Heart left ventricle (tissue), 16 donors: Measurements from ENCODE around the gene RHOC. TPM values are rescaled to one million over a fixed set of nuclear protein-coding genes. Genes with fewer than 3 reads are reported as not detected.

ENCODE experiments used
- ATAC-seq, 4 donors: fragments of 200-7000 bp; cut with Tn5 transposase; one replicate each; pipeline ENCODE4 v1.9.1; 2020 to 2022; ENCODE audit warnings: moderate library complexity in 4 of 4, mild to moderate bottlenecking in 3 of 4, moderate number of reproducible peaks in 1 of 4
- DNase-seq, 5 donors: peaks; one replicate each; pipeline ENCODE4 v3.0.0-alpha.2; 2020
- H3K27ac ChIP-seq, 12 donors: fragments of 200-600 bp; sonication (generic) in 4 of 12; one replicate each; pipeline versions ENCODE4 v1.5.0 to v1.8.0; 2016 to 2022; ENCODE audit warnings: mild to moderate bottlenecking in 2 of 12
- H3K27me3 ChIP-seq, 9 donors: fragments of 200-600 bp; sonication (generic) in 2 of 9; one replicate each; pipeline versions ENCODE4 v1.5.1 to v1.8.0; 2016 to 2022; ENCODE audit warnings: mild to moderate bottlenecking in 3 of 9
- H3K36me3 ChIP-seq, 9 donors: fragments of 200-600 bp; sonication (generic) in 2 of 9; one replicate each; pipeline versions ENCODE4 v1.5.0 to v1.8.0; 2018 to 2022; ENCODE audit warnings: mild to moderate bottlenecking in 2 of 9
- H3K4me1 ChIP-seq, 12 donors: fragments of 200-600 bp; sonication (generic) in 4 of 12; one replicate each; pipeline versions ENCODE4 v1.5.0 to v1.8.0; 2016 to 2022; ENCODE audit warnings: mild to moderate bottlenecking in 3 of 12
- H3K4me3 ChIP-seq, 12 donors: fragments of 200-600 bp; sonication (generic) in 4 of 12; one replicate each; pipeline versions ENCODE4 v1.5.0 to v1.8.0; 2017 to 2022; ENCODE audit warnings: mild to moderate bottlenecking in 9 of 12, moderate library complexity in 4 of 12
- H3K9me3 ChIP-seq, 12 donors: fragments of 200-600 bp; sonication (generic) in 4 of 12; one replicate each; pipeline versions ENCODE4 v1.5.0 to v1.8.0; 2016 to 2022; ENCODE audit warnings: mild to moderate bottlenecking in 1 of 12
- POLR2A ChIP-seq, 2 donors: fragments of 450-650 bp; IDR thresholded peaks; one replicate each; pipeline ENCODE4 v1.6.1; 2017; ENCODE audit warnings: antibody characterized with exemption in 2 of 2, mild to moderate bottlenecking in 2 of 2, moderate library complexity in 2 of 2
- WGBS, 4 donors: extraction: QIAGEN DNeasy Blood & Tissue Kit in 2 of 4; methylation state at CpG; one replicate each; pipeline versions ENCODE4 v1.1.5 to v1.1.7; 2013 to 2018; 5-methylcytosine and 5-hydroxymethylcytosine counted together
- intact Hi-C, 10 donors: fragments of 100-400 bp; cut with DNase I; formaldehyde crosslinking; loops; one replicate each; pipeline versions ENCODE4 v1.11.1 to v1.14.2; 2022
- polyA plus RNA-seq, 2 donors: library from polyadenylated mRNA; stranded (reverse); fragments of 200-250 nt; gene quantifications; one replicate each; pipeline ENCODE4 v1.2.3, GENCODE V29; 2013
- total RNA-seq, 9 donors: library from RNA; depleted of rRNA in 2 of 9; stranded (reverse); fragments of >200 nt in 2 of 9; fragmentation: NEBNext Ultra II Directional in 3 of 9; extraction: Animal tissue kit (Norgen Biotek cat#: 25700) in 3 of 9; gene quantifications; one replicate each; pipeline versions ENCODE4 v1.1.0 to v1.2.4, GENCODE V29; 2016 to 2023
- TF ChIP-seq, protein P1 (sequence below), 12 donors: fragments of 200-600 bp; sonication (generic) in 4 of 12; IDR thresholded peaks; one replicate each; pipeline versions ENCODE4 v1.5.0 to v1.8.0; 2018 to 2022; ENCODE audit warnings: antibody characterized with exemption in 12 of 12, mild to moderate bottlenecking in 5 of 12
- donor health status: ischemic (EF 13 %, LVEDD 7.1; RV severe dilation, severe dysfunction).
- donor health status: healthy with polysubstance abuse.
- donor health status: DM: no; HTN: yes; CAD: no.
- donor health status: DM: no; HTN: no; CAD: no.
- donor health status: ischemic (EF 25% LVEDD 6.9; RV normal size, moderate dysfunction).
- donor health status: ischemic (EF 25% LVEDD 5.7; RV mildly dilated, moderate dysfunction).
- donor health status: healthy.
- donor health status: DM: yes; HTN: yes; CAD: no.
- donor health status: ischemic (EF 35%, LVEDD 5.7; RV mildly dilated, moderate dysfunction).
- donor health status: nonischemic (EF 11% LVEDD 7.7; RV severe dilation, severe dysfunction).
- donor health status: DM: yes; HTN: yes; CAD: no.
- donor health status: PGD.
- donor health status: ischemic (EF 29% LVEDD 5.4; RV normal size, mild dysfunction).
- donor health status: nonischemic (EF 23%, LVEDD 6.1; RV moderate dilation, normal function).

RHOC gene
- total and polyA plus RNA-seq, 11 donors = 147 to 443 (median 217) TPM

DNA sequence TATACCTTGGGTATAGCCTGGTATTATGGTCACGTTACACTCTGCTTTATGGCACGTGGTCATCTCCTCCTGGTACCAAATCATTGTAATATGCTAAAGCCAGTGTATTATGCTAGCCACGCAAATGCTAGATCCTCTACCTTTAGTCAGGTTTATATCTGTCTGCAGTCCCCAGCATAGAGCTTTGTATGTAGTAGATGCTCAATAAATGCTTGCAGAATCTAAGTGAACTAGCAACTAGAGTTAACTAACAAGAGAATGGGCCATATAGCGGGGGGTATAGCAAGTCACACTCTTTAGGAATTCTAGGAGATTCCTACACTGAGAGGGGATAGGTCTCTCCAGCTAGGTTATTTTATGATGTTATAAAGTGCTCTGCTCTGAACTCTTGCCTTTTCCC, 29.4 kb downstream of the RHOC start:
- intact Hi-C loops = loop anchor here in 4 of 10 donors (5.0 to 10.0 kb wide), 4 partner anchors 53 to 283 kb away; partner anchors contain the start of genes CTTNBP2NL (in 2 of the 4), WNT2B (in 2 of the 4), CAPZA1 (in 1 of the 4) and ST7L (in 1 of the 4)
- Histone ChIP-seq H3K9me3 (no peaks in the 10 kb centered on the region), H3K4me3 (no peak overlapping the region), H3K27ac (no peak overlapping the region), H3K27me3 (no peaks in the 10 kb centered on the region), H3K4me1 (peaks cover 0 to 39% (median 24%) of the 10 kb centered on the region in 12 donors), H3K36me3 (peaks cover 0 to 4% (median 0%) of the 10 kb centered on the region in 9 donors)
- WGBS, 4 donors = 97 to 99% (median 98%) methylated on average over 4 of the region's 4 CpGs
- no peak for TF ChIP-seq POLR2A (IDR thresholded peaks at IDR 0.05)
- TF ChIP-seq, protein P1, sequence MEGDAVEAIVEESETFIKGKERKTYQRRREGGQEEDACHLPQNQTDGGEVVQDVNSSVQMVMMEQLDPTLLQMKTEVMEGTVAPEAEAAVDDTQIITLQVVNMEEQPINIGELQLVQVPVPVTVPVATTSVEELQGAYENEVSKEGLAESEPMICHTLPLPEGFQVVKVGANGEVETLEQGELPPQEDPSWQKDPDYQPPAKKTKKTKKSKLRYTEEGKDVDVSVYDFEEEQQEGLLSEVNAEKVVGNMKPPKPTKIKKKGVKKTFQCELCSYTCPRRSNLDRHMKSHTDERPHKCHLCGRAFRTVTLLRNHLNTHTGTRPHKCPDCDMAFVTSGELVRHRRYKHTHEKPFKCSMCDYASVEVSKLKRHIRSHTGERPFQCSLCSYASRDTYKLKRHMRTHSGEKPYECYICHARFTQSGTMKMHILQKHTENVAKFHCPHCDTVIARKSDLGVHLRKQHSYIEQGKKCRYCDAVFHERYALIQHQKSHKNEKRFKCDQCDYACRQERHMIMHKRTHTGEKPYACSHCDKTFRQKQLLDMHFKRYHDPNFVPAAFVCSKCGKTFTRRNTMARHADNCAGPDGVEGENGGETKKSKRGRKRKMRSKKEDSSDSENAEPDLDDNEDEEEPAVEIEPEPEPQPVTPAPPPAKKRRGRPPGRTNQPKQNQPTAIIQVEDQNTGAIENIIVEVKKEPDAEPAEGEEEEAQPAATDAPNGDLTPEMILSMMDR (IDR thresholded peaks at IDR 0.05) = no peak
- no peak for ATAC-seq
- no peak for DNase-seq

DNA sequence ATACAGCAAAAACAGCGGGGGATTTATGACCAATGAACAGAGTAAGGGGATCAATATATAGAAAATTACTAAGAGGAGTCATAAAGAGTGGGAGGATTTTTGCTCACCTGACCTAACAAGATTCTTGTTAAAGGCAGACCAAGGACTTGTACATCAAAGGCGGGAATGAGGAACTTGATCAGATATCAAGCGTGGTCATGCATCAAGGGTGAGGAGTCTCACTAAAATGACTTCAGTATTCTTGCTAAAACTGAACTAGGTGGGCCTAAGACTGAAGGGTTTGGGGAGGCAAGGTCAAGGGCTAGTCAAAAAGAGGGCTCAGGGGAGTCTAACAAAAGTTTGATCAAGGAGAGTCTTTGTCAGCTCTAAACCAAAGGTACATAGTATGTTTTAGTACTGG, 30.4 kb downstream of the RHOC start:
- peaks cover 0 to 39% (median 24%) of the 10 kb centered on the region in 12 donors for H3K4me1 ChIP-seq
- H3K27ac ChIP-seq = no peak overlapping the region
- DNase-seq (no peak), ATAC-seq (no peak)
- peaks cover 0 to 14% (median 6%) of the 10 kb centered on the region in 9 donors for H3K36me3 ChIP-seq
- WGBS, 4 donors = 88 to 96% (median 94%) methylated on average over 3 of the region's 3 CpGs
- intact Hi-C loops = loop anchor here in 4 of 10 donors (5.0 to 10.0 kb wide), 4 partner anchors 52 to 282 kb away; partner anchors contain the start of genes CTTNBP2NL (in 2 of the 4), WNT2B (in 2 of the 4), CAPZA1 (in 1 of the 4) and ST7L (in 1 of the 4)
- H3K9me3 ChIP-seq = no peaks in the 10 kb centered on the region
- TF ChIP-seq POLR2A (IDR thresholded peaks at IDR 0.05) = no peak
- TF ChIP-seq, protein P1 (IDR thresholded peaks at IDR 0.05) = no peak
- H3K27me3 ChIP-seq = no peaks in the 10 kb centered on the region
- H3K4me3 ChIP-seq = peak overlapping the region in 1 of 12 donors; percentile 97

DNA sequence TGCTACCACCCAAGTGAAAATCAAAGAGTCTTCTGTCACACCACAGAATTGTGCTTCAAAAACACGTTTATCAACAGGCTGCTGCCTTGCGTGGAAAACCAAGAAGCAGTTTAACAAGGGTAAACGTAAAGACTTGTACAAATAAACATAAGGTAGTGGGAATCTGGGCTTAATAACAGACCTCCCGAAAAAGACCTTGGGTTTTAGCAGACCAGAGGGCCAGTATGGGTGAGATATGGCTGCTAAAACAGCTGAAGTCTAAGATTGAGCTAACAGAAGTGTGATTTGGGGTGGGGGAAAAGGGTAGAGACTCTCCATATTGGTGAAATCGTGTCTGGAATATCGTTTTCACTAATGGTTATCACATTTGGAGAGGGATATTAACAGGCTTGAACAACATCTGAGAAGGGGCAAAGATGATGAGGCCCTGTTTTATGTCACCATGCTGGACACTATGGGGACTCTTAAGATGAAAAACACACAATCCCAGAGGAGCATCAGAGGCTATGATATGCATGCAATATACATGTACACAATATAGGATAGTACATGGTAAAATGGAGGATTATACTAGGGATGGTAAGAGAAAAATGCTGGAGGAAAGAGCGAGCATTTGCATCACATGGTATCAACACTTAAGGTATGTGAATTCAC, 31.1 kb downstream of the RHOC start:
- Histone ChIP-seq H3K36me3 (peaks cover 0 to 21% (median 11%) of the 10 kb centered on the region in 9 donors), H3K4me3 (peak overlapping the region; percentile 64 to 97 (median 84)), H3K4me1 (peaks cover 0 to 39% (median 24%) of the 10 kb centered on the region in 12 donors), H3K9me3 (no peaks in the 10 kb centered on the region), H3K27ac (peak overlapping the region; percentile 81 to 96 (median 92)), H3K27me3 (no peaks in the 10 kb centered on the region)
- WGBS, 4 donors = 39 to 52% (median 50%) methylated on average over 7 of the region's 7 CpGs
- intact Hi-C loops = loop anchor here in 8 of 10 donors (2.0 to 10.0 kb wide), 8 partner anchors 25 to 281 kb away; partner anchors contain the start of genes RHOC (in 4 of the 8), CTTNBP2NL (in 2 of the 8), WNT2B (in 2 of the 8) and CAPZA1 (in 1 of the 8)
- no peak for DNase-seq
- ATAC-seq = no peak
- TF ChIP-seq, protein P1 (IDR thresholded peaks at IDR 0.05) = no peak
- no peak for TF ChIP-seq POLR2A (IDR thresholded peaks at IDR 0.05)
